Gastroesophageal sphincter (tissue), 4 donors: Measurements from ENCODE around the gene RINL. TPM values are rescaled to one million over a fixed set of nuclear protein-coding genes. Genes with fewer than 3 reads are reported as not detected.

Experiments
- ATAC-seq: fragments of 150-250 bp; one replicate; pipeline ENCODE4 v1.9.1; 2016; ENCODE audit warnings: mild to moderate bottlenecking, moderate library complexity
- H3K27ac ChIP-seq, 4 donors: fragments of 200-600 bp; sonication (generic) in 3 of 4; 1 replicate in 3 of 4; 2 replicates in 1 of 4; pipeline ENCODE4 v1.5.1; 2016 to 2019
- H3K27me3 ChIP-seq: fragments of 200-600 bp; sonication (generic); one replicate; pipeline ENCODE4 v1.5.1; 2019
- H3K36me3 ChIP-seq, 2 donors: fragments of 200-600 bp; sonication (generic); one replicate each; pipeline ENCODE4 v1.5.1; 2019; ENCODE audit warnings: control low read depth in 1 of 2
- H3K4me1 ChIP-seq, 3 donors: fragments of 200-600 bp; sonication (generic); 1 replicate in 2 of 3; 2 replicates in 1 of 3; pipeline ENCODE4 v1.5.1; 2016 to 2019; ENCODE audit warnings: control low read depth in 2 of 3
- H3K4me3 ChIP-seq, 2 donors: fragments of 200-600 bp; sonication (generic); one replicate each; pipeline ENCODE4 v1.5.1; 2019; ENCODE audit warnings: mild to moderate bottlenecking in 1 of 2, moderate library complexity in 1 of 2
- H3K9me3 ChIP-seq, 3 donors: fragments of 200-600 bp; sonication (generic); one replicate each; pipeline ENCODE4 v1.5.1; 2017 to 2019; ENCODE audit warnings: control low read depth in 2 of 3
- EP300 ChIP-seq: sonication (generic); formaldehyde crosslinking; IDR thresholded peaks from one replicate; pipeline ENCODE4 v1.6.1; 2017; ENCODE audit warnings: antibody characterized with exemption, mild to moderate bottlenecking
- POLR2A ChIP-seq, 2 donors: fragments of 450-650 bp; IDR thresholded peaks; one replicate each; pipeline ENCODE4 v1.6.1; 2017; ENCODE audit warnings: antibody characterized with exemption in 2 of 2, mild to moderate bottlenecking in 2 of 2, moderate library complexity in 1 of 2
- POLR2AphosphoS5 ChIP-seq: sonication (generic); formaldehyde crosslinking; IDR thresholded peaks from one replicate; pipeline ENCODE4 v1.6.1; 2017; ENCODE audit warnings: antibody characterized with exemption
- WGBS, 2 donors: methylation state at CpG; one replicate each; pipeline ENCODE4 v1.1.5; 2018; ENCODE audit warnings: low coverage in 1 of 2; 5-methylcytosine and 5-hydroxymethylcytosine counted together
- total RNA-seq, 4 donors: library from RNA; depleted of rRNA; stranded (reverse); fragments of >200 nt; gene quantifications; one replicate each; pipeline ENCODE4 v1.1.0, GENCODE V29; 2016
- TF ChIP-seq, protein P1 (sequence below), 4 experiments: fragments of 200-600 bp in 2 of 4; fragments of 450-650 bp in 2 of 4; sonication (generic) in 1 of 4; IDR thresholded peaks; one replicate each; pipeline ENCODE4 v1.5.1; 2017 to 2019; ENCODE audit warnings: antibody characterized with exemption in 4 of 4, mild to moderate bottlenecking in 2 of 4, moderate library complexity in 2 of 4

The RINL gene
- total RNA-seq, 4 donors from 2014 or later, result 1.2 to 8.2 (median 4.1) TPM

DNA sequence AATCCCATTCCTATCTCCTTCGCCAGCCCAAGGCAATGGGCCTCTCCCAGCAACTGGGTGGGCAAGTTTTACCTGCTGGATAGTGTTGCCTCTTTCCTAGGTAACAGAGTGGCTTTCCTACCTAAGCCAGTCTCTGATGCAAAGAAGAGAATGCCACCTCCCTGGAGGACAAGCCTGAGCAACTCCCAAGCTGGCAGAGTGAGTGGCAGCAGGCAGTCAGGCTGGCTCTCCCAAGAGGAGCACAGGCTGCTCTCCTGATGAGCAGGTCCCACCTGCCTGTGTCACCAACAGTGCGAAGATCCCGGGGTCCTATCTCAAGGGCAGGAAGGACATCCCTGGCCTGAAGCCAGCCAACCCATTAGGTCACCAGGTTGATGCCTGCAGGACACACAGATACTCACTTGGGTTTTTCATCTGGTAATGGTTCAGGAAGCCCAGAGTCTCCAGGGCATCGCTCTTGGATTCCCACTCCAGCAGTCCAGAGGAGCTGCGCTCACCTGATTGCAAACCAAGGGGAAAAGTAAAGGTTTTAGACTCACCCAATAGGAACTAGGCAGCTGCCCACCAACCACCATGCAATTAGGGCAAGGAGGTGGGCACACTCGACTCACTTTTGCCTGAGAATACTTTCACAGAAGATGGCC is 41.0 kb downstream of the RINL start:
- no peaks in the 10 kb centered on the region for H3K9me3 ChIP-seq
- H3K4me1 ChIP-seq, result peaks cover 0 to 44% (median 3%) of the 10 kb centered on the region in 3 donors
- no peaks in the 10 kb centered on the region for H3K27me3 ChIP-seq
- H3K4me3 ChIP-seq, result no peak overlapping the region
- TF ChIP-seq POLR2AphosphoS5 (no peak), EP300 (no peak), POLR2A (IDR thresholded peaks at IDR 0.05) (no peak)
- TF ChIP-seq, protein P1, sequence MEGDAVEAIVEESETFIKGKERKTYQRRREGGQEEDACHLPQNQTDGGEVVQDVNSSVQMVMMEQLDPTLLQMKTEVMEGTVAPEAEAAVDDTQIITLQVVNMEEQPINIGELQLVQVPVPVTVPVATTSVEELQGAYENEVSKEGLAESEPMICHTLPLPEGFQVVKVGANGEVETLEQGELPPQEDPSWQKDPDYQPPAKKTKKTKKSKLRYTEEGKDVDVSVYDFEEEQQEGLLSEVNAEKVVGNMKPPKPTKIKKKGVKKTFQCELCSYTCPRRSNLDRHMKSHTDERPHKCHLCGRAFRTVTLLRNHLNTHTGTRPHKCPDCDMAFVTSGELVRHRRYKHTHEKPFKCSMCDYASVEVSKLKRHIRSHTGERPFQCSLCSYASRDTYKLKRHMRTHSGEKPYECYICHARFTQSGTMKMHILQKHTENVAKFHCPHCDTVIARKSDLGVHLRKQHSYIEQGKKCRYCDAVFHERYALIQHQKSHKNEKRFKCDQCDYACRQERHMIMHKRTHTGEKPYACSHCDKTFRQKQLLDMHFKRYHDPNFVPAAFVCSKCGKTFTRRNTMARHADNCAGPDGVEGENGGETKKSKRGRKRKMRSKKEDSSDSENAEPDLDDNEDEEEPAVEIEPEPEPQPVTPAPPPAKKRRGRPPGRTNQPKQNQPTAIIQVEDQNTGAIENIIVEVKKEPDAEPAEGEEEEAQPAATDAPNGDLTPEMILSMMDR (IDR thresholded peaks at IDR 0.05), result no peak
- H3K36me3 ChIP-seq, result peaks cover 0 to 75% of the 10 kb centered on the region in 2 donors
- no peak for ATAC-seq
- H3K27ac ChIP-seq, result peak overlapping the region in 2 of 4 donors; percentile 7 to 38
- WGBS, 2 donors, result 85% methylated on average over 2 of the region's 6 CpGs; no CpG with 5 or more reads in 1 of the 2 donors

DNA sequence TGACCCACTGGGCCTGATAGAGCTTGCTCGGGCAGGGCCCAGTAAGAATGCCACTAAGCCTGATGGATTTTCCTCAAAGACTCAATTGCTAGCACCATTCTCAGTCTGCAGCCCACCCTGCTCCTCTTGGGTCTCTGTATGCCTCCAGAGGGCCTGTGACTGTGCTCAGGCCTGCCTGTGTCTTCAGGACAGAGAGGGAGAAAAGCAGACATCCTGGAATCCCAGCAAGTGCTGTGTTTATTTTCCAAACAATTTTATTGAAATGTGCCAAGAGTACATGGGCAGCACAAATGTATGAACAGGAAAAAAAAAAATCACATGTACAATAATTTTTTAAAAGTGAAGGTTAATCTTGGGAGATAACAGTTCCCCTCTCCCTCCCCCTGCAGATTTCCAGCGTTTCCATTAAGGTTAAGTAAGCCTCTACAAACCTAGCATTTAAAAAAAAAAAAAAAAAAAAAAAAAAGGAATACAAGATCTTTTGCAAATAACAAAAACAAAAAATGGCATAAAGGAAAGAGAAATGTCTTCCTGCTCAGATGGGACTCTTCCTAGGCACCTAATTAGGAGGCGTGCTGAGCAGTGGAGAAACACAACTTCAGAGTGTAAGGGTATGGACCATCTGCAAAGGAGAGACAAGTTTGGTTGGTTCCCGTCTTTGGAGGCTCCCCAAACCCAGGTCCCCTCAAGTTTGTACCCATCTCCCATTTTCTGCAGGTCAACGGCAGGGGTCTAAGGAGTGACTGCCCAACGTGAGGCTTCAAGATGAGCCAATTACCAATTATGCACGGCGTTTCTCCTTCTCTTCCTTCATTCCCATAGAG is 41.7 kb downstream of the RINL start:
- TF ChIP-seq, protein P1 (IDR thresholded peaks at IDR 0.05), result no peak
- peak; percentile 5 for TF ChIP-seq POLR2AphosphoS5
- 60% methylated on average over 7 of the region's 8 CpGs for WGBS, 2 donors
- H3K27me3 ChIP-seq, result no peaks in the 10 kb centered on the region
- H3K36me3 ChIP-seq, result peaks cover 0 to 68% of the 10 kb centered on the region in 2 donors
- H3K4me1 ChIP-seq, result peaks cover 0 to 45% (median 3%) of the 10 kb centered on the region in 3 donors
- no peak overlapping the region for H3K4me3 ChIP-seq
- H3K27ac ChIP-seq, result peak overlapping the region in 3 of 4 donors; percentile 60 to 95 (median 62)
- ATAC-seq, result no peak
- H3K9me3 ChIP-seq, result no peaks in the 10 kb centered on the region

DNA sequence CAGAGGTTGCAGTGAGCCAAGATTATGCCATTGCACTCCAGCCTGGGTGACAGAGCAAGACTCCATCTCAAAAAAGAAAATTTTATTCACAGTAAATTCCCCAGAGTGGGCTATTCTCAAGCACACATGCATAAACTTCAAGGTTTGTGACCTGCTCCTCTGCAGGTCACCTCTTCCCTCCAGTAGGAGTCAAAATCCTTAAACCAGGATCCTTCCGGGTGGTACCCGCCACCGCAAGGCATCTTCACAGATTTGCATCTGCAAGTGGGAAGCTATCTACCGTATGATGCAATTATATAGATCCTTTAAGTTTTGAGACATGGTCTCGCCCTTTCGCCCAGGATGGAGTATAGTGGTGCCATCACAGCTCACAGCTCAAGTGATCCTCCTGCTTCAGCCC is 43.5 kb downstream of the RINL start:
- Histone ChIP-seq H3K9me3 (no peaks in the 10 kb centered on the region), H3K4me1 (peaks cover 0 to 53% (median 10%) of the 10 kb centered on the region in 3 donors), H3K27me3 (no peaks in the 10 kb centered on the region), H3K4me3 (no peak overlapping the region), H3K27ac (peak overlapping the region in 3 of 4 donors; percentile 60 to 95 (median 62)), H3K36me3 (peaks cover 0 to 58% of the 10 kb centered on the region in 2 donors)
- TF ChIP-seq POLR2A (IDR thresholded peaks at IDR 0.05), result no peak
- TF ChIP-seq, protein P1 (IDR thresholded peaks at IDR 0.05), result no peak
- no peak for TF ChIP-seq POLR2AphosphoS5
- TF ChIP-seq EP300, result no peak
- WGBS, 2 donors, result 93 to 95% methylated on average over 3 to 6 of the region's 6 CpGs
- no peak for ATAC-seq

DNA sequence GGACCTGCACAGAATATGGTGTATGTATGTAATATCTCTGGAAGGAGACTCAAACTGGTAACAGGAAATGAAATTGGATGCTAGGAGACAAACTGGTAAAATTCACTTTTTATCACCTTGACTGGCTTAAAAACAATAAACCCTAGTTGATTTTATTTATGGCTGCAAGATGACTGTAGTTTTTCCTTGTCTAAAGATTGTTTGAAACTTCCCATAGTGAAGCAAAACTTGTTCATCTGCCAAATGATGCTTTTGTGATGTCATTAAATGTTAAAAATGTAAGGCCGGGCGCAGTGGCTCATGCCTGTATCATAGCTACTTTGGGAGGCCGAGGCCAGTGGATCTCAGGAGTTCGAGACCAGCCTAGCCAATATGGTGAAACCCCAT is 44.0 kb downstream of the RINL start:
- H3K4me1 ChIP-seq, result peaks cover 0 to 56% (median 10%) of the 10 kb centered on the region in 3 donors
- peaks cover 0 to 58% of the 10 kb centered on the region in 2 donors for H3K36me3 ChIP-seq
- WGBS, 2 donors, result 87 to 100% methylated on average over 3 to 4 of the region's 4 CpGs
- no peaks in the 10 kb centered on the region for H3K27me3 ChIP-seq
- no peak for ATAC-seq
- H3K4me3 ChIP-seq, result no peak overlapping the region
- TF ChIP-seq EP300, result no peak
- no peak for TF ChIP-seq POLR2AphosphoS5
- TF ChIP-seq, protein P1 (IDR thresholded peaks at IDR 0.05), result no peak
- TF ChIP-seq POLR2A (IDR thresholded peaks at IDR 0.05), result no peak
- H3K9me3 ChIP-seq, result no peaks in the 10 kb centered on the region
- H3K27ac ChIP-seq, result peak overlapping the region in 3 of 4 donors; percentile 64 to 95 (median 92)
